DOHH2 (cell line): ENCODE data around the gene SHQ1.

Experiments
- H3F3A ChIP-seq: fragments of 200-600 bp; sonication (generic), shearing (Covaris generic); 2 replicates; pipeline ENCODE4 v1.6.0; 2016; ENCODE audit warnings: antibody characterized with exemption, mild to moderate bottlenecking; ENCODE audit not compliant: control insufficient read depth, insufficient read depth
- H3K27ac ChIP-seq: fragments of 200-600 bp; sonication (generic); 2 replicates; pipeline ENCODE4 v1.5.1; 2014; ENCODE audit warnings: low read depth, mild to moderate bottlenecking, low read length, moderate library complexity
- H3K27me3 ChIP-seq: fragments of 200-600 bp; sonication (generic); 2 replicates; pipeline ENCODE4 v1.6.1; 2014; ENCODE audit warnings: mild to moderate bottlenecking, low read length, mixed read lengths; ENCODE audit not compliant: control insufficient read depth
- H3K36me3 ChIP-seq: fragments of 200-600 bp; sonication (generic); 2 replicates; pipeline ENCODE4 v1.6.1; 2014; ENCODE audit warnings: mild to moderate bottlenecking, low read length, moderate library complexity, mixed read lengths; ENCODE audit not compliant: control insufficient read depth
- H3K4me1 ChIP-seq: fragments of 200-600 bp; sonication (generic); 2 replicates; pipeline ENCODE4 v1.6.1; 2014; ENCODE audit warnings: mild to moderate bottlenecking, low read length, mixed read lengths; ENCODE audit not compliant: control insufficient read depth
- H3K4me2 ChIP-seq: fragments of 200-600 bp; sonication (generic); 2 replicates; pipeline ENCODE4 v1.6.0; 2014; ENCODE audit warnings: mild to moderate bottlenecking, low read length, moderate library complexity
- H3K4me3 ChIP-seq: fragments of 200-600 bp; sonication (generic); 2 replicates; pipeline ENCODE4 v1.5.1; 2014; ENCODE audit warnings: mild to moderate bottlenecking, low read length, mixed read lengths
- H3K79me2 ChIP-seq: fragments of 200-600 bp; sonication (generic); 2 replicates; pipeline ENCODE4 v1.6.1; 2014; ENCODE audit warnings: mild to moderate bottlenecking, low read length, mixed read lengths; ENCODE audit not compliant: control insufficient read depth
- H3K9me2 ChIP-seq: fragments of 200-600 bp; sonication (generic); replicated peaks from 2 replicates; pipeline ENCODE4 v1.6.1; 2014; ENCODE audit warnings: mild to moderate bottlenecking, low read length, mixed read lengths; ENCODE audit not compliant: control insufficient read depth
- H3K9me3 ChIP-seq: fragments of 200-600 bp; sonication (generic); 2 replicates; pipeline ENCODE4 v1.6.1; 2014; ENCODE audit warnings: antibody characterized with exemption, low read length, mixed read lengths; ENCODE audit not compliant: control insufficient read depth, insufficient read depth
- H4K20me1 ChIP-seq: fragments of 200-600 bp; sonication (generic); 2 replicates; pipeline ENCODE4 v1.6.0; 2014; ENCODE audit warnings: low read depth, mild to moderate bottlenecking, antibody characterized with exemption, low read length, moderate library complexity; ENCODE audit not compliant: control insufficient read depth, insufficient read depth
- EZH2phosphoT487 ChIP-seq: fragments of 200-600 bp; sonication (generic); IDR thresholded peaks from 2 replicates; pipeline ENCODE4 v1.6.1; 2017; ENCODE audit warnings: borderline replicate concordance, mild to moderate bottlenecking, antibody characterized with exemption, low read length, moderate library complexity, mixed read lengths
- TF ChIP-seq, protein P1 (sequence below): fragments of 200-600 bp; sonication (generic); IDR thresholded peaks from one replicate; pipeline ENCODE4 v1.5.1; 2014; ENCODE audit warnings: antibody characterized with exemption, mild to moderate bottlenecking, low read depth, low read length; ENCODE audit not compliant: poor library complexity, severe bottlenecking

The SHQ1 gene

DNA sequence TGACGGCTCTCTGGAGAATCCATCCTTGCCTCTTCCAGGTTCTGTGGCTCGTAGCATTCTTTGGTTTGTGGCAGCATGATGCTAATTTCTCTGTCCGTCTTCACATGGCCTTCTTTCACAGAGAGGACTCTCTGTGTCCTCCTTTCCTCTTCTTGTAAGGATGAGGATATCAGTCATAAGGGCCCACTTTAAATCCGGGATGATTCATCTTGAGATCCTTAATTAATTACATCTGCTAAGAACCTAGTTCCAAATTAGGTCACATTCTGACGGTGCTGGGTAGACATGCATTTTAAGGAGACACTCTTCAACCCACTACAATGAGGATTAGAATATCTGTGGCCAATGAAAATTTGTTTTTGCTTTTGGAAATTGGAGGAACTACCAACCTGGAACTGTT is 23.9 kb upstream of the SHQ1 start:
- no peaks in the 10 kb centered on the region for H3K4me1 ChIP-seq
- H3K27me3 ChIP-seq: peaks cover 28% of the 10 kb centered on the region
- H4K20me1 ChIP-seq: no peaks in the 10 kb centered on the region
- no peak overlapping the region for H3K27ac ChIP-seq
- no peaks in the 10 kb centered on the region for H3K36me3 ChIP-seq
- no peaks in the 10 kb centered on the region for H3F3A ChIP-seq
- no peak overlapping the region for H3K4me3 ChIP-seq
- TF ChIP-seq EZH2phosphoT487: no peak
- TF ChIP-seq, protein P1, sequence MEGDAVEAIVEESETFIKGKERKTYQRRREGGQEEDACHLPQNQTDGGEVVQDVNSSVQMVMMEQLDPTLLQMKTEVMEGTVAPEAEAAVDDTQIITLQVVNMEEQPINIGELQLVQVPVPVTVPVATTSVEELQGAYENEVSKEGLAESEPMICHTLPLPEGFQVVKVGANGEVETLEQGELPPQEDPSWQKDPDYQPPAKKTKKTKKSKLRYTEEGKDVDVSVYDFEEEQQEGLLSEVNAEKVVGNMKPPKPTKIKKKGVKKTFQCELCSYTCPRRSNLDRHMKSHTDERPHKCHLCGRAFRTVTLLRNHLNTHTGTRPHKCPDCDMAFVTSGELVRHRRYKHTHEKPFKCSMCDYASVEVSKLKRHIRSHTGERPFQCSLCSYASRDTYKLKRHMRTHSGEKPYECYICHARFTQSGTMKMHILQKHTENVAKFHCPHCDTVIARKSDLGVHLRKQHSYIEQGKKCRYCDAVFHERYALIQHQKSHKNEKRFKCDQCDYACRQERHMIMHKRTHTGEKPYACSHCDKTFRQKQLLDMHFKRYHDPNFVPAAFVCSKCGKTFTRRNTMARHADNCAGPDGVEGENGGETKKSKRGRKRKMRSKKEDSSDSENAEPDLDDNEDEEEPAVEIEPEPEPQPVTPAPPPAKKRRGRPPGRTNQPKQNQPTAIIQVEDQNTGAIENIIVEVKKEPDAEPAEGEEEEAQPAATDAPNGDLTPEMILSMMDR: no peak
- H3K9me3 ChIP-seq: no peaks in the 10 kb centered on the region
- H3K4me2 ChIP-seq: no peak overlapping the region
- H3K79me2 ChIP-seq: no peaks in the 10 kb centered on the region
- H3K9me2 ChIP-seq: no peaks in the 10 kb centered on the region

DNA sequence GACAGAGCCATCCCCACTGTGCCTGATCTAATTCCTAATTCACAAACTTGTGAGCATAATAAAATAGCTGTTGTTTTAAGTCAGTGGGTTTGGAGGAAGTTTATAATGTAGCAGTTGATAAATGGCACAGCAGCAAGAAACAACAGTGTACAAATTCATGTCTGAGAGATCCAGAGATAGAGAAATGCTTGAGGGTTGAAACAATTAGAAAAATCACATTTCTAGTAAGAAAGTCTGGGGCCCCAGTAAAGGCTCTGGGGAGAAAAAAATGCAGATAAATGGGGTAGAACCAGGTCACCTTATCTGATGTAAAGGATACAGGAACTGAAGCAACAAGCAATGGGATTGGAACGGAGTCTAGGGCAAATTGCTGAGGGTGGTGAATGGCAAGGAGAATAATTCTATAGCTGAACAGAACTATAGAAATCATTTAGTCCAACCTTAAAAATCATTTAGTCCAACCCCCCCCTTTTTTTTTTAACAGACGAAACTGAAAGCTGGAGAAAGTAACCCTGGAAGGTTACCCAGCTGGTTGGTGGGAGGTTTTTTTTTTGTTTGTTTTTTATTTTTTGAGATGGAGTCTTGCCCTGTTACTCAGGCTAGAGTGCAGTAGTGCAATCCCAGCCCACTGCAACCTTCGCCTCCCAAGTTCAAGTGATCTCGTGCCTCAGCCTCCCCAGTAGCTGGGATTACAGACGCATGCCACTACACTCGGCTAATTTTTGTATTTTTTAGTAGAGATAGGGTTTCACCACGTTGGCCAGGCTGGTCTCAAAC is 14.3 kb upstream of the SHQ1 start:
- no peaks in the 10 kb centered on the region for H4K20me1 ChIP-seq
- peaks cover 8% of the 10 kb centered on the region; the same call in 1 of the 2 replicates for H3K27me3 ChIP-seq
- H3K4me1 ChIP-seq: no peaks in the 10 kb centered on the region
- no peak overlapping the region for H3K4me3 ChIP-seq
- no peaks in the 10 kb centered on the region for H3F3A ChIP-seq
- no peak overlapping the region for H3K27ac ChIP-seq
- H3K36me3 ChIP-seq: no peaks in the 10 kb centered on the region
- no peaks in the 10 kb centered on the region for H3K79me2 ChIP-seq
- H3K4me2 ChIP-seq: no peak overlapping the region
- no peaks in the 10 kb centered on the region for H3K9me2 ChIP-seq
- no peak for TF ChIP-seq EZH2phosphoT487
- TF ChIP-seq, protein P1: no peak
- no peaks in the 10 kb centered on the region for H3K9me3 ChIP-seq

DNA sequence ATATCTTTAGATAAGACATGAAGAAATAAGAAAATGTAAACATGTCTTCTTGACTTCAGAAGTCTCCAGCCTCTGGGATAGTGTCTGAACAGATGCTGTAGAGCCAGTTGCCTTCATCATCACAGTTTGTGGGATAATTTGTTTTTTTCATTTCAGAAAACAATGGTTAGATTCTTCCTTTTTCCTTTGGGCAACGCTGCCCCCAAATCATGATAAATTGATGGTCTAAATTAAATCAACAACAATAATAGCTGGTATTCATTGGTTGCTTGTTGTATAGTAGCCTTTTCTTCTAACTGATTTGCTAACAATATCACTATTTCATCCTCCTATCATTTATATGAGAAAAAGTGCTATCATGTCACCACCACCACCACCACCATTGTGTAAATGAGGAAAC is 12.6 kb upstream of the SHQ1 start:
- Histone ChIP-seq H3K27ac (no peak overlapping the region), H4K20me1 (no peaks in the 10 kb centered on the region), H3K9me2 (no peaks in the 10 kb centered on the region), H3K9me3 (no peaks in the 10 kb centered on the region), H3K4me1 (no peaks in the 10 kb centered on the region), H3K79me2 (no peaks in the 10 kb centered on the region), H3K4me3 (no peak overlapping the region), H3F3A (no peaks in the 10 kb centered on the region), H3K27me3 (peaks cover 4% of the 10 kb centered on the region; the same call in 1 of the 2 replicates), H3K36me3 (no peaks in the 10 kb centered on the region), H3K4me2 (no peak overlapping the region)
- TF ChIP-seq, protein P1: no peak
- no peak for TF ChIP-seq EZH2phosphoT487
